ENCODE results near the gene RGL3. TPM values are rescaled to one million over a fixed set of nuclear protein-coding genes. Genes with fewer than 3 reads are reported as not detected.

The RGL3 gene
- total RNA-seq, 1 experiment from 2014 or later = 65.9 TPM

DNA sequence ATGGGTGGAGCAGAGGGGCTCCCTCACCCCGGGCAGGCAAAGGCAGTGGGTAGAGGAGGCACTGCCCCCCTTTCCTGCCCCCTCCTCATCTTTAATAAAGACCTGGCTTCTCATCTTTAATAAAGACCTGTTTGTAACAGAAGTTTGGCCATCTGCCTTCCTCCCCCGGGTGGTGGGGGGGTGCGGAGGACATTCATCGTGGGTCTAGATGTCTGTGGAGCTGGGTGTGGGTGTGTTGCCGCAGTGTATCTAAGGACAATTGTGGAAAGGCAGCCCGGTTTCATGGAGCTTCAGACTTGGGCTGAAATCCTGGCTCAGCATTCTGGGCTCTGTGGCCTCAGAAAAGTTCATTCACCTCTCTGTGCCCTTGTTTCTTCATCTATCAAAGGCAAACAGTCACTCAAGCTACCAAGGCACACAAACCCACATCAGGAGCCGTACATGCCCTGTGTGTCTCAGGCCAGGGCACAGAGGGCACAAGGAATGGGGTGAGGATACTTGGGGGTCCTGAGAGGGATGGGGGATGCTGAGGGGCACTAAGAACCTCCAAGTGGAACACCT lies 53.5 kb downstream of the RGL3 start:
- no peak overlapping the region for H2BK120ac ChIP-seq (ENCODE audit: low read depth, low read length, poor library complexity, severe bottlenecking)
- no peak overlapping the region for H3T11ph ChIP-seq (ENCODE audit: low read length)
- H3K9me3 ChIP-seq (ENCODE audit: control insufficient read depth, low read depth, low read length) = no peaks in the 10 kb centered on the region
- H3K23me2 ChIP-seq (ENCODE audit: insufficient read length, low read depth, low read length, poor library complexity, severe bottlenecking) = peaks cover 12% of the 10 kb centered on the region
- H3K4ac ChIP-seq (ENCODE audit: low read depth, low read length) = no peak overlapping the region
- H3K4me1 Mint-ChIP-seq = peaks cover 6 to 15% of the 10 kb centered on the region in 2 experiments
- H3K23ac ChIP-seq (ENCODE audit: insufficient read length, low read depth, low read length) = no peak overlapping the region
- no peak overlapping the region for H3K27ac ChIP-seq (ENCODE audit: insufficient read length, low read depth, low read length)
- no peak overlapping the region for H2BK12ac ChIP-seq (ENCODE audit: insufficient read length, low read depth, low read length)
- TF ChIP-seq, protein P1, sequence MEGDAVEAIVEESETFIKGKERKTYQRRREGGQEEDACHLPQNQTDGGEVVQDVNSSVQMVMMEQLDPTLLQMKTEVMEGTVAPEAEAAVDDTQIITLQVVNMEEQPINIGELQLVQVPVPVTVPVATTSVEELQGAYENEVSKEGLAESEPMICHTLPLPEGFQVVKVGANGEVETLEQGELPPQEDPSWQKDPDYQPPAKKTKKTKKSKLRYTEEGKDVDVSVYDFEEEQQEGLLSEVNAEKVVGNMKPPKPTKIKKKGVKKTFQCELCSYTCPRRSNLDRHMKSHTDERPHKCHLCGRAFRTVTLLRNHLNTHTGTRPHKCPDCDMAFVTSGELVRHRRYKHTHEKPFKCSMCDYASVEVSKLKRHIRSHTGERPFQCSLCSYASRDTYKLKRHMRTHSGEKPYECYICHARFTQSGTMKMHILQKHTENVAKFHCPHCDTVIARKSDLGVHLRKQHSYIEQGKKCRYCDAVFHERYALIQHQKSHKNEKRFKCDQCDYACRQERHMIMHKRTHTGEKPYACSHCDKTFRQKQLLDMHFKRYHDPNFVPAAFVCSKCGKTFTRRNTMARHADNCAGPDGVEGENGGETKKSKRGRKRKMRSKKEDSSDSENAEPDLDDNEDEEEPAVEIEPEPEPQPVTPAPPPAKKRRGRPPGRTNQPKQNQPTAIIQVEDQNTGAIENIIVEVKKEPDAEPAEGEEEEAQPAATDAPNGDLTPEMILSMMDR (conservative IDR thresholded peaks at IDR 0.05) = no peak
- H3K79me2 ChIP-seq (ENCODE audit: insufficient read depth, low read length) = no peaks in the 10 kb centered on the region
- no peak overlapping the region for H4K8ac ChIP-seq (replicated peaks; ENCODE audit: insufficient read length, low read depth, low read length)
- H4K20me1 ChIP-seq (ENCODE audit: control insufficient read depth, insufficient read depth, insufficient read length) = no peaks in the 10 kb centered on the region
- H3K36me3 Mint-ChIP-seq (ENCODE audit: insufficient read depth in 1 of 3, low read depth in 3 of 3) = peaks cover 2 to 13% (median 5%) of the 10 kb centered on the region in 3 experiments; a peak in 6 of 7 replicates
- no peak overlapping the region for H2BK20ac ChIP-seq (ENCODE audit: low read depth, low read length, poor library complexity, severe bottlenecking)
- H4K5ac ChIP-seq (ENCODE audit: insufficient read length, low read depth, low read length) = no peak overlapping the region
- no peak overlapping the region for H3K4me2 ChIP-seq (ENCODE audit: insufficient read depth, insufficient read length, low read length)
- H2AFZ ChIP-seq (ENCODE audit: low read length) = no peak overlapping the region
- H3K4me3 Mint-ChIP-seq = no peak overlapping the region
- no peak for DNase-seq
- no peak overlapping the region for H4K91ac ChIP-seq (ENCODE audit: insufficient read length, low read depth, low read length)
- no peak overlapping the region for H3K18ac ChIP-seq (ENCODE audit: insufficient read length, low read depth, low read length)
- H3K27me3 ChIP-seq (ENCODE audit: insufficient read depth, low read length) = no peaks in the 10 kb centered on the region; the same call in 1 of the 2 replicates
- no CpG with 5 or more reads among the region's 7 CpGs for WGBS (ENCODE audit: extremely low coverage, insufficient read length, low lambda C conversion rate)
- no peaks in the 10 kb centered on the region; a peak in 1 of 5 replicates for H3K9me3 Mint-ChIP-seq
- no peaks in the 10 kb centered on the region for H3K79me1 ChIP-seq (ENCODE audit: insufficient read depth, low read depth, low read length, poor library complexity, severe bottlenecking)
- no peak overlapping the region for H2BK5ac ChIP-seq (ENCODE audit: insufficient read length, low read length)
- H2AK5ac ChIP-seq (ENCODE audit: insufficient read length, low read length) = no peak overlapping the region
- H2BK15ac ChIP-seq (ENCODE audit: low read depth, low read length) = no peak overlapping the region
- no peaks in the 10 kb centered on the region; the same call in 1 of the 2 replicates for H3K4me1 ChIP-seq (ENCODE audit: insufficient read depth, low read length)
- H3K9ac ChIP-seq (ENCODE audit: extremely low read depth, insufficient read length, low read length) = no peak overlapping the region
- H3K14ac ChIP-seq (ENCODE audit: insufficient read depth, low read length) = no peak overlapping the region
- H3K27me3 Mint-ChIP-seq (ENCODE audit: low read depth) = peaks cover 6% of the 10 kb centered on the region
- peak overlapping the region in 1 of 3 experiments; percentile 54; a peak in 1 of 7 replicates for H3K27ac Mint-ChIP-seq
- no peak overlapping the region for H3K56ac ChIP-seq (ENCODE audit: insufficient read length, low read depth, low read length)

All from H9 (cell line).